Right hindlimb (tissue), 1 donor: ENCODE measurements around the gene VAMP8.
"Not testable (repeated sequence)": the region's sequence is repeated elsewhere in the genome, so short reads cannot be mapped to it uniquely, and the experiment has no call there.

ENCODE experiments used
- DNase-seq: peaks from one replicate; pipeline ENCODE4 v3.0.0-alpha.2; 2018

The VAMP8 gene

GRCh38 chr2:85583667-85584353, 6.4 kb downstream of the VAMP8 start:
- no peak for DNase-seq

GRCh38 chr2:85584354-85584856, 7.0 kb downstream of the VAMP8 start, which contains the start of gene VAMP5:
Gene VAMP5 (plus strand): TSS chr2:85584431. CDS start chr2:85584491, 60 bp downstream.
- DNase-seq = no peak

GRCh38 chr2:85584857-85585780, 7.7 kb downstream of the VAMP8 start:
- DNase-seq = no peak

- no peak for DNase-seq
These were observed 8.4 kb downstream of the VAMP8 start for GRCh38 chr2:85585781-85586105.

- no peak for DNase-seq
These were observed 10.8 kb downstream of the VAMP8 start for GRCh38 chr2:85588236-85588635.

- no peak for DNase-seq
These were observed 11.3 kb downstream of the VAMP8 start for GRCh38 chr2:85588645-85589044.

- DNase-seq = no peak
These were observed 11.8 kb downstream of the VAMP8 start for GRCh38 chr2:85589181-85589580.

- DNase-seq = no peak
These were observed 12.8 kb downstream of the VAMP8 start for GRCh38 chr2:85589982-85590791.

- DNase-seq = no peak
These were observed 13.6 kb downstream of the VAMP8 start for GRCh38 chr2:85590950-85591349.

GRCh38 chr2:85591563-85591962, 14.2 kb downstream of the VAMP8 start:
- no peak for DNase-seq

GRCh38 chr2:85592299-85592698, 14.9 kb downstream of the VAMP8 start:
- DNase-seq = not testable (repeated sequence)

GRCh38 chr2:85593023-85593422, 15.6 kb downstream of the VAMP8 start:
- DNase-seq = no peak

- DNase-seq = no peak
These were observed 17.4 kb downstream of the VAMP8 start for GRCh38 chr2:85594715-85595300.

- DNase-seq = peak; percentile 98
These were observed 18.1 kb downstream of the VAMP8 start, which contains the start of gene RNF181 for GRCh38 chr2:85595301-85596025. Gene RNF181 (plus strand): TSS chr2:85595745. CDS start chr2:85595764, 19 bp downstream.

GRCh38 chr2:85596026-85596333, 18.6 kb downstream of the VAMP8 start:
- no peak for DNase-seq

- DNase-seq = no peak
These were observed 19.2 kb downstream of the VAMP8 start for GRCh38 chr2:85596486-85597143.

- no peak for DNase-seq
These were observed 19.9 kb downstream of the VAMP8 start for GRCh38 chr2:85597241-85597640.

- no peak for DNase-seq
These were observed 21.4 kb downstream of the VAMP8 start for GRCh38 chr2:85598594-85599340.

- no peak for DNase-seq
These were observed 22.3 kb downstream of the VAMP8 start for GRCh38 chr2:85599468-85600234.

- DNase-seq = no peak
These were observed 22.8 kb downstream of the VAMP8 start for GRCh38 chr2:85600235-85600575.
